ENCODE measurements around the gene ADAMTS14. TPM values are rescaled to one million over a fixed set of nuclear protein-coding genes. Genes with fewer than 3 reads are reported as not detected.

ADAMTS14 gene
- total RNA-seq, 6 experiments from 2014 or later: 0.03 to 0.09 (median 0.05) TPM; not detected in 2

- TF ChIP-seq CTCF (IDR thresholded peaks at IDR 0.05): no peak
- Mint-ChIP-seq H3K9me3 (no peaks in the 10 kb centered on the region), H3K4me1 (ENCODE audit: low read depth) (peaks cover 6% of the 10 kb centered on the region; the same call in 1 of the 2 replicates), H3K27me3 (ENCODE audit: insufficient read depth) (peaks cover 21% of the 10 kb centered on the region), H3K4me3 (no peak overlapping the region), H3K36me3 (ENCODE audit: low read depth) (no peaks in the 10 kb centered on the region), H3K27ac (no peak overlapping the region)
- no peak for DNase-seq
Measured at GRCh38 chr10:70688828-70689227, 16.5 kb downstream of the ADAMTS14 start.

- H3K4me1 Mint-ChIP-seq (ENCODE audit: low read depth): peaks cover 6% of the 10 kb centered on the region; the same call in 1 of the 2 replicates
- H3K27ac Mint-ChIP-seq: no peak overlapping the region
- no peak overlapping the region for H3K4me3 Mint-ChIP-seq
- TF ChIP-seq CTCF (IDR thresholded peaks at IDR 0.05): no peak
- peaks cover 21% of the 10 kb centered on the region for H3K27me3 Mint-ChIP-seq (ENCODE audit: insufficient read depth)
- H3K36me3 Mint-ChIP-seq (ENCODE audit: low read depth): no peaks in the 10 kb centered on the region
- DNase-seq: no peak
- no peaks in the 10 kb centered on the region for H3K9me3 Mint-ChIP-seq
Measured at GRCh38 chr10:70689661-70690060, 17.4 kb downstream of the ADAMTS14 start.

- Mint-ChIP-seq H3K4me1 (ENCODE audit: low read depth) (peaks cover 6% of the 10 kb centered on the region; the same call in 1 of the 2 replicates), H3K9me3 (no peaks in the 10 kb centered on the region), H3K36me3 (ENCODE audit: low read depth) (no peaks in the 10 kb centered on the region), H3K27ac (no peak overlapping the region), H3K4me3 (no peak overlapping the region), H3K27me3 (ENCODE audit: insufficient read depth) (peaks cover 18% of the 10 kb centered on the region)
- no peak for TF ChIP-seq CTCF (IDR thresholded peaks at IDR 0.05)
- no peak for DNase-seq
Measured at GRCh38 chr10:70690589-70690988, 18.3 kb downstream of the ADAMTS14 start.

GRCh38 chr10:70691611-70692010 lies 19.3 kb downstream of the ADAMTS14 start:
- Mint-ChIP-seq H3K36me3 (ENCODE audit: low read depth) (no peaks in the 10 kb centered on the region), H3K4me1 (ENCODE audit: low read depth) (peaks cover 6% of the 10 kb centered on the region; the same call in 1 of the 2 replicates), H3K27me3 (ENCODE audit: insufficient read depth) (peaks cover 18% of the 10 kb centered on the region), H3K4me3 (no peak overlapping the region), H3K9me3 (no peaks in the 10 kb centered on the region), H3K27ac (no peak overlapping the region)
- no peak for TF ChIP-seq CTCF (IDR thresholded peaks at IDR 0.05)
- no peak for DNase-seq

- Mint-ChIP-seq H3K27me3 (ENCODE audit: insufficient read depth) (peaks cover 18% of the 10 kb centered on the region), H3K4me1 (ENCODE audit: low read depth) (peaks cover 6% of the 10 kb centered on the region; the same call in 1 of the 2 replicates), H3K4me3 (no peak overlapping the region), H3K9me3 (no peaks in the 10 kb centered on the region), H3K27ac (no peak overlapping the region), H3K36me3 (ENCODE audit: low read depth) (no peaks in the 10 kb centered on the region)
- TF ChIP-seq CTCF (IDR thresholded peaks at IDR 0.05): no peak
- DNase-seq: no peak
Measured at GRCh38 chr10:70692043-70692603, 19.8 kb downstream of the ADAMTS14 start.

All from HFFc6 (cell line).